Endothelial cell of umbilical vein (primary cell): ENCODE data around the gene RASSF9. TPM values are rescaled to one million over a fixed set of nuclear protein-coding genes. Genes with fewer than 3 reads are reported as not detected.

Experiments used
- BruUV-seq: library from RNA; stranded (reverse); fragments of 400-500 nt; replicated peaks from 2 replicates; lab custom pipeline; 2021; lab: Mats Ljungman, UMichigan
- CTCF ChIA-PET: fragments of 300-600, 350-600 bp; sonication (Branson Sonifier 250); formaldehyde crosslinking; loops from one replicate; lab custom pipeline; 2021; ENCODE audit warnings: antibody characterized with exemption, inconsistent platforms; lab: Charles Lee
- POLR2A ChIA-PET: fragments of 300-600, 350-600 bp; sonication (Branson Sonifier 250); formaldehyde crosslinking; loops from one replicate; lab custom pipeline; 2021; ENCODE audit warnings: antibody characterized with exemption, inconsistent platforms; lab: Charles Lee
- DNase-seq: peaks from one replicate; pipeline ENCODE4 v3.0.0-alpha.2; 2011; ENCODE audit warnings: low read depth, low spot score
- FAIRE-seq: peaks from 2 replicates; lab custom pipeline; 2011; peaks lifted over from hg19 to GRCh38; lab: Jason Lieb, UNC
- H2AFZ ChIP-seq: 2 replicates; pipeline ENCODE4 v1.6.0; 2012; ENCODE audit warnings: low read depth, low read length, control low read depth, inconsistent platforms
- H3K27ac ChIP-seq: 2 replicates; pipeline ENCODE4 v1.5.1; 2011; ENCODE audit warnings: low read depth, mild to moderate bottlenecking, control low read depth, low read length, moderate library complexity; ENCODE audit not compliant: insufficient read depth
- H3K27me3 ChIP-seq, 2 experiments: 2 replicates each; pipeline versions ENCODE4 v1.6.0 to v1.6.1; 2011; ENCODE audit warnings: low read length in 2 of 2, mixed read lengths in 1 of 2; ENCODE audit not compliant: control insufficient read depth in 2 of 2, insufficient read depth in 2 of 2
- H3K36me3 ChIP-seq, 2 experiments: 2 replicates in 1 of 2; 3 replicates in 1 of 2; pipeline ENCODE4 v1.5.1; 2011; ENCODE audit warnings: low read length in 2 of 2, mild to moderate bottlenecking in 1 of 2, moderate library complexity in 1 of 2; ENCODE audit not compliant: control insufficient read depth in 2 of 2, insufficient read depth in 2 of 2; ENCODE audit errors: extremely low read depth in 1 of 2
- H3K4me1 ChIP-seq: 3 replicates; pipeline ENCODE4 v1.5.1; 2011; ENCODE audit warnings: mild to moderate bottlenecking, low read length; ENCODE audit not compliant: control insufficient read depth, insufficient read depth; ENCODE audit errors: extremely low read depth
- H3K4me2 ChIP-seq: 2 replicates; pipeline ENCODE4 v1.6.1; 2011; ENCODE audit warnings: low read length, control low read depth, mixed read lengths; ENCODE audit not compliant: insufficient read depth
- H3K4me3 ChIP-seq, 3 experiments: fragments of 200-600 bp in 1 of 3; sonication (generic), shearing (Covaris generic) in 1 of 3; replicated peaks in 1 of 3; 2 replicates each; pipeline ENCODE4 v1.5.1; 2011 to 2016; ENCODE audit warnings: control low read depth in 3 of 3, low read length in 3 of 3, mild to moderate bottlenecking in 2 of 3, inconsistent platforms in 1 of 3, low read depth in 1 of 3, moderate library complexity in 1 of 3; ENCODE audit not compliant: insufficient read depth in 1 of 3
- H3K79me2 ChIP-seq: 2 replicates; pipeline ENCODE4 v1.6.0; 2012; ENCODE audit warnings: low read length, inconsistent platforms; ENCODE audit not compliant: control insufficient read depth, insufficient read depth
- H3K9ac ChIP-seq: replicated peaks from 2 replicates; pipeline ENCODE3; 2011; ENCODE audit warnings: low read length, control low read depth; ENCODE audit not compliant: insufficient read depth; ENCODE audit errors: extremely low read depth
- H3K9me1 ChIP-seq: replicated peaks from 3 replicates; pipeline ENCODE4 v1.6.0; 2011; ENCODE audit warnings: mild to moderate bottlenecking, low read length; ENCODE audit not compliant: control insufficient read depth, insufficient read depth; ENCODE audit errors: extremely low read depth
- H3K9me3 ChIP-seq: replicated peaks from 2 replicates; pipeline ENCODE4 v1.5.1; 2012; ENCODE audit warnings: low read length, inconsistent platforms; ENCODE audit not compliant: control insufficient read depth, insufficient read depth
- H4K20me1 ChIP-seq: replicated peaks from 2 replicates; pipeline ENCODE3; 2011; ENCODE audit warnings: mild to moderate bottlenecking, low read length; ENCODE audit not compliant: control insufficient read depth, insufficient read depth; ENCODE audit errors: extremely low read depth
- CTCF ChIP-seq, 2 donors: IDR thresholded peaks; 1 replicate in 1 of 2; 2 replicates in 1 of 2; pipeline ENCODE4 v1.5.1; 2011; ENCODE audit warnings: low read length in 2 of 2, mild to moderate bottlenecking in 2 of 2, moderate library complexity in 2 of 2, control low read depth in 1 of 2, inconsistent platforms in 1 of 2, low read depth in 1 of 2; ENCODE audit not compliant: insufficient read depth in 1 of 2; ENCODE audit errors: extremely low read depth in 1 of 2
- EZH2 ChIP-seq: IDR thresholded peaks from 2 replicates; pipeline ENCODE4 v1.6.1; 2012; ENCODE audit warnings: borderline replicate concordance, low read depth, mild to moderate bottlenecking, moderate library complexity, low read length, inconsistent platforms; ENCODE audit not compliant: severe bottlenecking
- FOS ChIP-seq: IDR thresholded peaks from 2 replicates; pipeline ENCODE4 v1.6.1; 2011; ENCODE audit warnings: mild to moderate bottlenecking, low read length, moderate library complexity, borderline replicate concordance; ENCODE audit not compliant: insufficient read depth
- GATA2 ChIP-seq: IDR thresholded peaks from 2 replicates; pipeline ENCODE4 v1.7.0; 2011; ENCODE audit warnings: low read depth, mild to moderate bottlenecking, moderate library complexity, mixed read lengths, low read length; ENCODE audit not compliant: insufficient read length, insufficient read depth
- JUN ChIP-seq: IDR thresholded peaks from 2 replicates; pipeline ENCODE4 v1.6.1; 2011; ENCODE audit warnings: borderline replicate concordance, low read depth; ENCODE audit not compliant: insufficient read length, insufficient read depth
- MYC ChIP-seq: IDR thresholded peaks from one replicate; pipeline ENCODE4 v1.6.1; 2011; ENCODE audit warnings: mild to moderate bottlenecking, low read depth, low read length
- POLR2A ChIP-seq: IDR thresholded peaks from 2 replicates; pipeline ENCODE4 v1.6.1; 2012; ENCODE audit warnings: low read depth, mild to moderate bottlenecking, control low read depth, low read length
- POLR2AphosphoS5 ChIP-seq: IDR thresholded peaks from 2 replicates; pipeline ENCODE4 v1.6.1; 2012; ENCODE audit warnings: low read depth, mild to moderate bottlenecking, control low read depth, low read length, moderate library complexity; ENCODE audit not compliant: insufficient read depth
- dilution Hi-C: fragments of 300-500 bp; cut with MboI; formaldehyde crosslinking; loops from one replicate; pipeline ENCODE4 v1.15.0; 2019; ENCODE audit warnings: low sequenced_read_pairs; ENCODE audit not compliant: extremely low pct_ligation_motif_present
- intact Hi-C: fragments of 100-400 bp; cut with micrococcal nuclease; formaldehyde crosslinking; loops from one replicate; pipeline ENCODE4 v1.10.0; 2022
- polyA plus RNA-seq, 4 experiments: library from polyadenylated mRNA; depleted of rRNA in 3 of 4; stranded (reverse) in 3 of 4; unstranded in 1 of 4; fragments of >200 nt; gene quantifications; 2 replicates each; pipeline versions ENCODE4 v1.2.1 to v1.2.3, GENCODE V29; 2011 to 2012; ENCODE audit warnings: missing spikeins in 1 of 4
- total RNA-seq: library from RNA; stranded (reverse); gene quantifications from 2 replicates; pipeline ENCODE4 v1.2.3, GENCODE V29; 2021
- TF ChIP-seq, protein P1 (sequence below): IDR thresholded peaks from 2 replicates; pipeline ENCODE4 v1.6.1; 2011; ENCODE audit not compliant: insufficient read depth, insufficient read length

The RASSF9 gene
- total and polyA plus RNA-seq, 2 donors (not counting 3 experiments of a cell fraction or from before 2014, with no cell fraction given) = 2.1 to 2.3 TPM

DNA sequence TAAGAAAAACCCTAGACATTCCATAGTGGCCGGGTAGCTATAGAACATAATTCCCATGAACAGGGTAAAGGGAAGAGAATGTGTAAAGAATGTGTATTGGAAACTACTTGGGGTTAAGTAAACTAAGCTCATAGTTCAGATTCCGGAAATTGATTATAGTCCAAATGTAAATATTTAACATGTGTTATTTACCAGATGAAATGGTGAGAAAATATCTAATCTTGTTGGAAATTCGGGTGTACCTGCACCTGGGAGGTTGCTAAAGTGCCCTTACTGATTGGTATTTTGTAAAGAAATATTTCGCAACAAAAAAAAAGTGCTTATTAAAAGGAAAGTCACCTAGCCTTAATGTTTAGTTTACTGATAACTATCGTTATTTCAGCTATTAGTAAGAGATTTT lies 14.4 kb downstream of the RASSF9 start:
- ChIA-PET POLR2A (interaction anchor here (1.6 kb wide), 1 partner anchor 10 kb away, joined by 5 read pairs; no protein-coding TSS in a partner anchor), CTCF (interaction anchor here (0.6 to 2.0 kb wide), 19 partner anchors 9 to 354 kb away, joined by 3 to 23 read pairs (median 4); partner anchors contain the start of gene RASSF9)
- dilution Hi-C loops = no loop called here
- peak; percentile 83 for DNase-seq
- H3K27ac ChIP-seq = peak overlapping the region; percentile 52
- peak overlapping the region; percentile 74 for H3K4me2 ChIP-seq
- H3K9me1 ChIP-seq = no peaks in the 10 kb centered on the region
- peak overlapping the region; percentile 25 for H3K9ac ChIP-seq
- H3K9me3 ChIP-seq = no peaks in the 10 kb centered on the region
- peaks cover 22% of the 10 kb centered on the region for H3K4me1 ChIP-seq
- intact Hi-C loops = loop anchor here (1.0 to 5.0 kb wide), 3 partner anchors 13 to 195 kb away; no protein-coding TSS in a partner anchor
- no peak for FAIRE-seq
- H3K4me3 ChIP-seq = peak overlapping the region in 1 of 3 experiments; percentile 9
- H3K27me3 ChIP-seq = no peaks in the 10 kb centered on the region
- TF ChIP-seq FOS (no peak), GATA2 (peak; percentile 54), POLR2A (no peak), JUN (peak; percentile 30)
- no peaks in the 10 kb centered on the region for H3K79me2 ChIP-seq
- no TSS peak for BruUV-seq
- no peaks in the 10 kb centered on the region for H3K36me3 ChIP-seq
- no peak overlapping the region for H2AFZ ChIP-seq
- no peaks in the 10 kb centered on the region for H4K20me1 ChIP-seq

GRCh38 chr12:85821206-85821605 lies 15.0 kb downstream of the RASSF9 start:
- DNase-seq = peak; percentile 77
- TF ChIP-seq FOS (no peak), MYC (no peak), JUN (no peak), CTCF (IDR thresholded peaks at IDR 0.05; ENCODE audit: extremely low read depth in 1 of 2, insufficient read depth in 1 of 2, low read depth in 1 of 2, low read length in 2 of 2) (no peak), POLR2A (no peak), EZH2 (no peak), GATA2 (no peak), POLR2AphosphoS5 (no peak)
- TF ChIP-seq, protein P1, sequence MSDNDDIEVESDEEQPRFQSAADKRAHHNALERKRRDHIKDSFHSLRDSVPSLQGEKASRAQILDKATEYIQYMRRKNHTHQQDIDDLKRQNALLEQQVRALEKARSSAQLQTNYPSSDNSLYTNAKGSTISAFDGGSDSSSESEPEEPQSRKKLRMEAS = no peak
- peak overlapping the region; percentile 52 for H3K27ac ChIP-seq
- H3K4me1 ChIP-seq = peaks cover 22% of the 10 kb centered on the region
- no peaks in the 10 kb centered on the region for H3K36me3 ChIP-seq
- FAIRE-seq = no peak
- ChIA-PET CTCF (interaction anchor here (0.6 to 2.0 kb wide), 19 partner anchors 9 to 511 kb away, joined by 3 to 23 read pairs (median 4); partner anchors contain the start of gene RASSF9), POLR2A (interaction anchor here (1.6 kb wide), 1 partner anchor 10 kb away, joined by 5 read pairs; no protein-coding TSS in a partner anchor)
- H3K9me1 ChIP-seq = no peaks in the 10 kb centered on the region
- H3K9ac ChIP-seq = peak overlapping the region; percentile 25
- H4K20me1 ChIP-seq = no peaks in the 10 kb centered on the region
- H3K4me3 ChIP-seq = no peak overlapping the region
- no peaks in the 10 kb centered on the region for H3K27me3 ChIP-seq
- H3K9me3 ChIP-seq = no peaks in the 10 kb centered on the region
- intact Hi-C loops (loop anchor here (1.0 to 5.0 kb wide), 2 partner anchors 99 to 195 kb away; no protein-coding TSS in a partner anchor), dilution Hi-C loops (no loop called here)
- no peak overlapping the region for H2AFZ ChIP-seq
- no TSS peak for BruUV-seq
- peak overlapping the region; percentile 74 for H3K4me2 ChIP-seq
- no peaks in the 10 kb centered on the region for H3K79me2 ChIP-seq
